IPS-18c (cell line): ENCODE data around the gene RIOK1.
"Not testable (repeated sequence)": the region's sequence is repeated elsewhere in the genome, so short reads cannot be mapped to it uniquely, and the experiment has no call there.

Source experiments
- H3K4me3 ChIP-seq: 2 replicates; pipeline ENCODE4 v1.7.0; 2013; ENCODE audit warnings: low read depth, mild to moderate bottlenecking, low read length, moderate library complexity; ENCODE audit not compliant: insufficient read depth
- H3K9me3 ChIP-seq: one replicate; pipeline ENCODE4 v1.6.1; 2013; ENCODE audit warnings: mild to moderate bottlenecking, low read length, moderate library complexity; ENCODE audit not compliant: control insufficient read depth, insufficient read depth

Gene RIOK1

DNA sequence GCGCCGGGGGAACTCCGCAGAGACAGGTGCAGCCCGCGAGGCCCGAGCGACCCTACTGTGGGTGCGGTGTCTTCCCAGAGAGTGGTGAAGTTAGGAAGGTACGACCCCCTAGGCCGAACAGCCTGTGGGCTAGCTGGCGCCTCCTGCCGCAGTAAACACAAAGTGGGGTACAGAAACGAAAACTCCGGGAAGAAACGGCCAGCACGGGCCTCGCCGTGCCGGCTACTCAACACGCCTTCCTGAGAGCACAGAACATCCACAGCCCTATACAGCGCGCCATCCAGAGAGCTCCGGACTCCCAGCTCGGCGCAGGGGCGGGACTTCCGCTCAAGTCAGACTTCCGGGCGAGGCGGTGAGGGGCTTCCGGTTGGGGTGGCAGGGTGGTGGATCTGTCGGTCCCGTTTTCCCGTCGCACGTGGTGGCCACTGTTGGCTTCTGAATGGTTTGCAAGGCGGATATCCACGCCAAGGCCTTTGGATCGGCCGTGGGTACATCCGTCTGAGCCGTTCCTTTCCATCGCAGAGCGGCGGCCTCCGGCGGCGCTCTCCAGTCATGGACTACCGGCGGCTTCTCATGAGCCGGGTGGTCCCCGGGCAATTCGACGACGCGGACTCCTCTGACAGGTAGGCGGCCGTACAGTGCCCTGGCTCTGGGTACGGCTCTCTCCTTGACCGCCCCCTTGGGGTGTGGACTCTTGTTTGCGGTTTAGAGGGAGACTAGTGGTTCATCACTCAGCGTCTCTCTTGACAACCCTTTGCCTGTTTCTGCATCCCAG lies at the start of gene RIOK1, which contains the start of gene CAGE1:
Gene RIOK1, plus strand, starts transcription at position 358 of the 775 bp plus-strand sequence. Its CDS starts 195 bp downstream, at position 553.
Gene CAGE1, minus strand, starts transcription at position 292 of the 775 bp plus-strand sequence. CDS start 2,569 bp downstream, outside the sequence.
- Histone ChIP-seq H3K4me3 (peak within 1 kb of the TSS; percentile 93), H3K9me3 (no peaks in the 10 kb centered on the region)

DNA sequence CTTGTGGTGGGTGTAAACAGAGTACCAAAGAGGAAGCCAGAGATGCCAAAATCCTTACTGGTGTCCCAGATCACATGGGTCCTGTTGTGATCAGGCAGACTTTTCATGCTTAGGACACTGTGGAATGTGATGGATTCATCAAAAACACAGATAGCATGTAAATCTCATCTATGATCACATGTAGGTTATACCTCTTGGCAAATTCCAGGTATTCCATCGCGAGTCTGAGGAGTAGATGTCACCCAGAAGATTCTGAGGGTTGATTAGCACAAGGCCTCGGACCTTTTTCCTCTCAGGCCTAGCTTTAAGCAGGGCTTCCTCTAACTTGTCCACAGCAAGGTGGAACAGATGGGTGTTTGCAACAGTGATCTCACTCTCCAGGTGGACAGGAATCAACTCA lies 48.3 kb upstream of the RIOK1 start:
- no peak overlapping the region for H3K4me3 ChIP-seq
- H3K9me3 ChIP-seq, result no peaks in the 10 kb centered on the region

DNA sequence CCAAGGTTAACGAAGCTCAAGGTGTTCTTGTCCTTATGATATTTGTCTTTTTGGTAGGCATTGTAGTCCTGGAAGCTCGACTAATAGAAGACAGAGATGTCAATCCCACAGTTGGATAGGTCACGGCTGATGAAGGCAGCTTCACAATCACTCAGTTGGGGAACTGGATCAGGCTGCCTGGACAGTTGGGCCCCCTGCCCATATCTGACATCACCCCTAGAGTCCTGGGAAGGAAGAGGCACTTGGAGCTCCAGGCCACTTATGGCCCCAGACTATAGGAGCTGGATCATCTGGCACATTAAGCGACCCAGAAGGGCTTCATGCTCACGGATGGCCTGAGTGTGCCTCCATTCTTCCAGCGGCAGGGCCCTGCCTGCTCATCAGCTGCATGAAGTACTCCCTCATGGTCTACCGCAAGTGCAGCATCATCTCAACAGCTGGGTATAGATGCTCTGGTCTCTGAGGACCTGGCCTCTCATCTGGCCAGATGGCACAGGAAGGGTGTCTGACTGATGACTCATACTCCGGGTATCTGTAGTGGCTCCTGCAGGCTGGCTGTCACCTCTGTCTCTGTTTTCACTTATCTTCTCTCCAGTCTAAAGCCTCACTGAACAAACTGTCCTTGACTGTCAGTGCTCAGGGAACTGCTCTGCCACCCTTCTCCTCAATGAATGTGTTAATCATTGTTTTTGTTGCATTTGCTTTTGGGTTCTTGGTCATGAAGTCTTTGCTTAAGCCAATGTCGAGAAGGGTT lies 47.4 kb upstream of the RIOK1 start:
- H3K4me3 ChIP-seq, result no peak overlapping the region
- no peaks in the 10 kb centered on the region for H3K9me3 ChIP-seq

DNA sequence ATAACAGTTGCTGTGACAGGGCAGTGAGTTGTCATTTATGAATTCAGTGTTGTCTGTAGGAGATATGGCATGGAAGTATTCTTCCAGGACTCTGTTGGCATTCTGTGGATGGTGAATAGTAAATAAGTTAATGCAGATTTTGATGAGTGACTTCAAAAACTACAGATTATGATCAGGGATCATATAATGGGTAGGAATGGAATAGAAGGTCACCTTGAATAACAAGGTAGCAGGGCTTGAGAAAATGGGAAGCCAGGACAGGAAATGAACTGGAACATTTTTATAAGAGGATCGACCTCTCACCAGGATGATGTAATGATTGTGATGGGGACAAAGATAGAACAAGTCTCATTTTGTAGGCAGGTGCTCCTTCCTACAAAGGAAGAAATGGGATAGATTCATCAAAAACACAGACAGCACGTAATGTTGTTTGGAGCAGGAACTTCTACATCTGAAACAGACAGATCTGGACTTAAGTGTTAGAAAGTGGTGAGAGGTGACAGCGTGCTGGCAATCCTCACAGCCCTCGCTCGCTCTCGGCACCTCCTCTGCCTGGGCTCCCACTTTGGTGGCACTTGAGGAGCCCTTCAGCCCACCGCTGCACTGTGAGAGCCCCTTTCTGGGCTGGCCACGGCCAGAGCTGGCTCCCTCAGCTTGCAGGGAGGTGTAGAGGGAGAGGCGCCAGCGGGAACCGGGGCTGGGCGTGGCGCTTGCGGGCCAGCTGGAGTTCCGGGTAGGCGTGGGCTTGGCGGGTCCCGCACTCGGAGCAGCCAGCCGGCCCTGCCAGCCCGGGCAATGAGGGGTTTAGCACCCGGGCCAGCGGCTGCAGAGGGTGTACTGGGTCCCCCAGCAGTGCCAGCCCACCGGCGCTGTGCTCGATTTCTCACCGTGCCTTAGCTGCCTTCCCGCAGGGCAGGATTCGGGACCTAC lies 45.8 kb upstream of the RIOK1 start:
- Histone ChIP-seq H3K9me3 (no peaks in the 10 kb centered on the region), H3K4me3 (no peak overlapping the region)

DNA sequence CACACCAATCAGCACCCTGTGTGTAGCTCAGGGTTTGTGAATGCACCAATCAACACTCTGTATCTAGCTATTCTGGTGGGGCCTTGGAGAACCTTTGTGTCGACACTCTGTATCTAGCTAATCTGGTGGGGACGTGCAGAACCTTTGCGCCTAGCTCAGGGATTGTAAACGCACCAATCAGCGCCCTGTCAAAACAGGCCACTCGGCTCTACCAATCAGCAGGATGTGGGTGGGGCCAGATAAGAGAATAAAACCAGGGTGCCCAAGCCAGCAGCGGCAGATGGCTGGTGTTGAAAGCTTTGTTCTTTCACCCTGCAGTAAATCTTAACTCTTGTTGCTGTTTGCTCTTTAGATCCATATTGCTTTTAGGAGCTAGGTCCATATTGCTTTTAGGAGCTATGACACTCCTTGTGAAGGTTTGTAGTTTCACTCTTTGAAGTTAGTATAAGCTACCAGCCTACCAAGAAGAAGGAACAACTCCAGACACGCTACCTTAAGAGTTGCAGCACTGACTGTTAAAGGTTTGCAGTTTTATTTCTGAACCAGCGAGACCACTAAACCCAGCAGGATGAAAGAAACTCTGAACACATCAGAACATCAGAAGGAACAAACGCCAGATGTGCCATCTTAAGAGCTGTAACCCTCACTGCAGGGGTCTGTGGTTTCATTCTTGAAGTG lies 44.7 kb upstream of the RIOK1 start:
- H3K4me3 ChIP-seq, result not testable (repeated sequence)

DNA sequence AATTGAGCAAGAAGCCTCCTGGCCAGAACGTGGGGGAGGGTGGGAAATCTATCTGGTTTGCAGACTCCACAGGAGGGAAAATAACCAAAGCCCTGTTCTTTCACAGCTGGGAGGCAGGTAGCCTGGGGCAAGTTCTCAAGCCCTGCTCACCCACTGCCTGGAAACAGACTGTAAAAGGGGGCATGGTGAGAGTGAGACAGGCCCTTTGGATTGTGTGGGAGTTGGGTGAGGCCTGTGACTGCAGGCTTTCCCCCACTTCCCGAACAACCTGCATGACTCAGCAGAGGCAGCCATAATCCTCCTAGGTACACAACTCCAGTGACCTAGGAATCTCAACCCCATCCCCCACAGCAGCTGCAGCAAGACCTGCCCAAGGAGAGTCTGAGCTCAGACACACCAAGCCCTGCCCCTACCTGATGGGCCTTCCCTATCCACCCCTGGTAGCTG lies 42.0 kb upstream of the RIOK1 start:
- not testable (repeated sequence) for H3K9me3 ChIP-seq, H3K4me3 ChIP-seq

More for the DNA sequence above, 44.7 kb upstream of the RIOK1 start:
- H3K9me3 ChIP-seq, result not testable (repeated sequence)

DNA sequence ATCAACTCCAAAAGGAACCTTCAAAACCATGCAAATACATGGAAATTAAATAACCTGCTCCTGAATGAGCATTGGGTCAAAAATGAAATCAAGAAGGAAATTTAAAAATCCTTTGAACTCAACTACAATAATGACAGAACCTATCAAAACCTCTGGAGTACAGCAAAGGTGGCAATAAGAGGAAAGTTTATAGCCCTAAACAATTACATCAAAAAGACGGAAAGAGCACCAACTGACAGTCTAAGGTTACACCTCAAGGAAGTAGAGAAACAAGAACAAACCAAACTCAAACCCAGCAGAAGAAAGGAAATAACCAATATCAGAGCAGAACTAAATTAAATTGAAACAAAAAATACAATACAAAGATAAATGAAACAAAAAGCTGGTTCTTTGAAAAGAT lies 39.0 kb upstream of the RIOK1 start:
- not testable (repeated sequence) for H3K4me3 ChIP-seq

DNA sequence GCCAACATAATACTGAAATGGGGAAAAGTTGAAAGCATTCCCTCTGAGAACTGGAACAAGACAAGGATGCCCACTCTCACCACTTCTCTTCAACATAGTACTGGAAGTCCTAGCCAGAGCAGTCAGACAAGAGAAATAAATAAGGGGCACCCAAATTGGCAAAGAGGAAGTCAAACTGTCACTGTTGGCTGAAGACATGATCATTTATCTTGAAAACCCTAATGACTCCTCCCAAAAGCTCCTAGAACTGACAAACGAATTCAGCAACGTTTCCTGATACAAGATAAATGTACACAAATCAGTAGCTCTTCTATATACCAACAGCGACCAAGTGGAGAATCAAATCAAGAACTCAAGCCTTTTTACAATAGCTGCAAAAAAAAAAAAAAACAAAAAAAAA lies 37.7 kb upstream of the RIOK1 start:
- not testable (repeated sequence) for H3K9me3 ChIP-seq, H3K4me3 ChIP-seq

More for the DNA sequence above, 39.0 kb upstream of the RIOK1 start:
- not testable (repeated sequence) for H3K9me3 ChIP-seq

DNA sequence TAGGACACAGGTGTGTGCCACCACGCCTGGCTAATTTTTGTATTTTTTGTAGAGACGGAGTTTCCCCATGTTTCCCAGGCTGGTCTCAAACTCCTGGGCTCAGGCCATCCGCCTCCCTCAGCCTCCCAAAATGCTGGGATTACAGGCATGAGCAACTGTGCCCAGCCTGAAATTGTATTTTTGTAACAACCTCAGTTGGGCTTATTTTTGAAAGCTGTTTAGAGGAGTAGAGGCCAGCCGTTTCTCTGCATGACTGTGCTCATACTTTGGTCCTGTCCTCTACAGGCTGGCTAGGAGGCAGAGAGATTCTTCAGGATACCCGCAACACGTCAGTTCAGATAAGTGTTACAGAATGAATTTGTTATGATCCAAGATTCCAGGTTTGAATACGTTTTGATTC lies 22.2 kb upstream of the RIOK1 start:
- Histone ChIP-seq H3K4me3 (no peak overlapping the region), H3K9me3 (no peaks in the 10 kb centered on the region)

DNA sequence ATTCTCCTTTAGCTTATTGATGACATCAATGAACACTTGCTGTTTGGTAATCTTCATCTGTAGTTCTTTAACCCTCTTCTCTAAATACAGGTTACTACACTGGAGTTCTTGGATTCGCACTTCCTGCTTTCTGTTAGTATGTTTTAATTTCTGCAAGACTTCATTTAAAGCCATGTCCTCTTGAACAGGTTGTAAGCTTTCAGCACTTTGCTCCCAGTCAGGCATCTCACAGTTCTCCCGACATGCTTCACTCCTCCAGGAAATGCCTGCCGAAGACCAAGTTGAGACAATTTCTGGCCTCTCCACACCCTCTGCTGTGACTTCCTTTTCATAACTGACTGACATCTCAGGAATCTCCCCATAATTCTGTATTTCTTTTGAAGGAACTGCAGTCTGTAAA lies 15.9 kb upstream of the RIOK1 start:
- Histone ChIP-seq H3K9me3 (no peaks in the 10 kb centered on the region), H3K4me3 (no peak overlapping the region)

DNA sequence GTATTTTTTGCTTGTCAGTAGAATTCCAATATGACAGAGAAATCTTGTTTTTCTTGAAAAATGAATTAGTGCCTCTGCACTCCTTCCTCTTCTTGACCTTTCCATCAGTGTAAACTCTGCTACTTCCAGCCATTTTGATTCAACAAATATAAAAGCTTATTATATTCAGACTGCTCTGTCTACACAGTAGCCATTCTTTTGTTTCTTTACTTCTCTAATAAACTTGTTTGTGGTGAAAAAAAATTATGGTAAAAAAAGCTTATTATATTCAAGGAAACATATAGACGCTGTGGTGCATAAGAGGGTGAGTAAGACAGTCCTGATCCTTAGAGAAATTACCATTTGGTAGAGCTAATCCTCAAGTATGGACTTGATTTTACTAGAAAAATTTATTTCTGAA lies 11.6 kb upstream of the RIOK1 start:
- H3K9me3 ChIP-seq, result no peaks in the 10 kb centered on the region

DNA sequence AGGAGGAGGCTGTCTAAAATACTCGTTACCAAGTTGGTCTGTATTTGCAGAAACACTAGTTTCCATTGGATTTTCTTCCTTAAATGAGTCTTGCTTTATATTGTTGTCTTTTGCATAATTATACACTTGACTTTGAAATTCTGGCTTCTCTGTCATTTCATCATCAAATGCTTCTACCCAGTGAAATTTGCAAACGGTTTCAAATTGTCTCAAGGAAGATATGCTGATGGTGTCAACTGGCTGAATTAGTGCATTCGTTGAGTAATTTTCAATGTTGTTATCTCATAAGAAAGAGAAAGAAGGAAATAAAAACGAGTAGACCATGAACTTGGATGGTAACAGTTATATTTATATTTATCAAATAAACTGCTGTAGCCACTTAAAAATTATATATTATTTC lies 10.9 kb upstream of the RIOK1 start:
- no peak overlapping the region for H3K4me3 ChIP-seq
- H3K9me3 ChIP-seq, result no peaks in the 10 kb centered on the region

More for the DNA sequence above, 11.6 kb upstream of the RIOK1 start:
- H3K4me3 ChIP-seq, result no peak overlapping the region

DNA sequence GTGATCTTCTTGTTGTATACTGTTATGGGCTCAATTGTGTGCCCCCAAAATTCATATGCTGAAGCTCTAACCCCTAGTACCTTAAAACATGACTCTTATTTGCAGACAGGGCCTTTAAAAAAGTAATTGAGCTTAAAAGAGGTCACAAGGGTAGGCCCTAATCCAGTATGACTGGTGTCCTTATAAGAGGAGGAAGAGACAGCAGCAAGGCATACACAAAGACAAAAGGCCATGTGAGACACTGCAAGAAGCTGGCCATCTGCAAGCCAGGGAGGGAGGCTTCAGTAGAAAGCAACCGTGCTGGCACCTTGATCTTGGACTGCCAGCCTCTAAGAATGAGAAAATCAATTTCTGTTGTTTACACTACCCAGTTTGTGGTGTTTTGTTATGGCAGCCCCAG lies 8.5 kb upstream of the RIOK1 start:
- H3K4me3 ChIP-seq, result no peak overlapping the region
- H3K9me3 ChIP-seq, result no peaks in the 10 kb centered on the region

DNA sequence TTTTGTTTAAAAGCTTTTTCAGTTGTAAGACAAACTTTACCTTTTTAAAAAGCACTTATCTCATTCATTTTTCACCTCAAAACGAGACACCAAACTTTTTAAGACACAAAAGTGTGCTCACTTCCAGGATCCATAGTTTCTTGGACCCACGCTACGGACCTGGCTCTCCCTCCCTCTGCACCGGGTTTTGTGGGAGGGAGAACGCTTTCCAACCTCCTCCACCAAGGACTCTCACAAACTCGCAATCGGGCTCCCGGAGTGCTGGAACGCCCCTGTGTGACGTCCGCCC lies 502 bp upstream of the RIOK1 start:
- no peaks in the 10 kb centered on the region for H3K9me3 ChIP-seq

DNA sequence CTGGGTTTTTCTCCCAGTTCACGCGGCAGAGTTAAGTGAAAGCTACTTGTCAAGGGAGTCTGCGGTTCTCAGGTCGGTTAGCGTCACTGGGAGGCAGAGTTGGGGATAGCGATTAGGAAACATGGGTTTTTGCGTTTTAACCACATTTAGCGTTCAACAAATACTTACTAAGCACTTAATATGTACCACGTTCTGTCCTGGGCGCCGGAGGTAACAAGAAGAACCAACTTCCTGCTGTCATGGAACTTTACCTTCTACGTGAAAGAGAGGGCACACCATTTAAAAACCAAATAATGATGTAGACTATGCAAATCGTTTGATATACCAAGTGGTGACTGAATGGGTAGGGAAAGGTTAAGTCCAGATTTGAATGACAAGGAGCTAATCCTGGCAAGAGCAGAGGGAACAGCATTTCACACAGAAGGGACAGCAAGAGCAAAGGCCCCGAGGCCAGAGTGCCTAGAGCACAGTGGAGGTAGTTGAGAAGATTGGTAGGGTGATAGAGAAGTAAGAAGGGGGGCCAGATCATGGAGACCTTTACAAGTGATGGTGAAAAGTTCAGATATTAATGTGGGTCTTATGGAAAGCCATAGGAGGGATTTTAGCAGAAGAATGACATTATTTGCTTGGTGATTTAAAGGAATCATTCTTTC lies 744 bp downstream of the RIOK1 start:
- H3K4me3 ChIP-seq, result peak overlapping the region; percentile 93

More for the DNA sequence above, 502 bp upstream of the RIOK1 start:
- H3K4me3 ChIP-seq, result peak overlapping the region; percentile 93

DNA sequence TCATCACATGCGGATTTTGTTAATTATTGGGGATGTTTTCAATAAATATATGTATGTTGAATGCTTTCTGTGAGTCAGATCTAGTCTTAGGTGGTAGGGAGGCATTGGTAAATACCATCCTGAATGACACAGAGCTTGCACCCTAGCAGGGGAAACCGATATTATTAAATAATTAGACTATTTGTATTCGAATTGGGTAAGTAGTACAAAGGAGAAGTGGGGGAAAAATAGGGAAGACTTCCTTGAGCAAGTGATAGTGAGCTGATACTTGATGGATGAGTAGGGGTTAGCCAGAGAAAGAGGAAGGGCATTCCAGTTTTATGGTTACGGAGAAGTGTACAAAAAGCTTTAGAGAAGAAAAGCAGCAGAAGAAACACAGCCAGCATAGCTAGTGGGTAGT lies 1.5 kb downstream of the RIOK1 start:
- peak overlapping the region; percentile 93; the same call in 1 of the 2 replicates for H3K4me3 ChIP-seq

More for the DNA sequence above, 744 bp downstream of the RIOK1 start:
- no peaks in the 10 kb centered on the region for H3K9me3 ChIP-seq

More for the DNA sequence above, 1.5 kb downstream of the RIOK1 start:
- H3K9me3 ChIP-seq, result no peaks in the 10 kb centered on the region
